Lower leg skin (tissue), 4 donors: ENCODE data around the gene FBLN1. TPM values are rescaled to one million over a fixed set of nuclear protein-coding genes. Genes with fewer than 3 reads are reported as not detected.
"Not testable (repeated sequence)": the region's sequence is repeated elsewhere in the genome, so short reads cannot be mapped to it uniquely, and the experiment has no call there.

ENCODE experiments used
- DNase-seq, 2 donors: peaks; one replicate each; pipeline ENCODE4 v3.0.0-alpha.2; 2019; ENCODE audit warnings: low spot score in 2 of 2
- H3K4me3 ChIP-seq: fragments of 200-600 bp; sonication (generic); 2 replicates; pipeline ENCODE4 v1.5.1; 2017; ENCODE audit warnings: mild to moderate bottlenecking, low read depth; ENCODE audit not compliant: poor library complexity, severe bottlenecking
- CTCF ChIP-seq, 3 donors: fragments of 450-650 bp; IDR thresholded peaks; one replicate each; pipeline ENCODE4 v1.5.1; 2016; ENCODE audit warnings: antibody characterized with exemption in 3 of 3, mild to moderate bottlenecking in 3 of 3, moderate library complexity in 2 of 3
- POLR2A ChIP-seq, 2 donors: fragments of 450-650 bp; IDR thresholded peaks; one replicate each; pipeline ENCODE4 v1.6.1; 2016 to 2017; ENCODE audit warnings: antibody characterized with exemption in 2 of 2, mild to moderate bottlenecking in 1 of 2, moderate library complexity in 1 of 2
- WGBS, 2 donors: methylation state at CpG; one replicate each; pipeline ENCODE4 v1.1.5; 2018; 5-methylcytosine and 5-hydroxymethylcytosine counted together
- intact Hi-C: fragments of 100-400 bp; cut with DNase I; formaldehyde crosslinking; loops from one replicate; pipeline ENCODE4 v1.15.0; 2023; ENCODE audit warnings: low total_unique reads
- total RNA-seq, 4 donors: library from RNA; depleted of rRNA; stranded (reverse); fragments of >200 nt; gene quantifications; one replicate each; pipeline ENCODE4 v1.1.0, GENCODE V29; 2016

FBLN1 gene
- total RNA-seq, 4 donors from 2014 or later, result 114 to 414 (median 163) TPM

GRCh38 chr22:45600790-45601730 lies 98.4 kb downstream of the FBLN1 start:
- WGBS, 2 donors, result 63 to 70% methylated on average over 14 of the region's 14 CpGs
- intact Hi-C loops, result no loop called here
- no peak overlapping the region for H3K4me3 ChIP-seq
- TF ChIP-seq CTCF (IDR thresholded peaks at IDR 0.05) (no peak), POLR2A (IDR thresholded peaks at IDR 0.05) (no peak)
- no peak for DNase-seq

- no peak for DNase-seq
- H3K4me3 ChIP-seq, result no peak overlapping the region
- no peak for TF ChIP-seq CTCF (IDR thresholded peaks at IDR 0.05)
- TF ChIP-seq POLR2A (IDR thresholded peaks at IDR 0.05), result no peak
- intact Hi-C loops, result no loop called here
- 71 to 73% methylated on average over 10 of the region's 10 CpGs for WGBS, 2 donors
Observed at GRCh38 chr22:45602004-45602733, 99.5 kb downstream of the FBLN1 start.

- DNase-seq, result no peak
- intact Hi-C loops, result no loop called here
- 64 to 70% methylated on average over 21 of the region's 21 CpGs for WGBS, 2 donors
- no peak overlapping the region for H3K4me3 ChIP-seq
- no peak for TF ChIP-seq CTCF (IDR thresholded peaks at IDR 0.05)
- TF ChIP-seq POLR2A (IDR thresholded peaks at IDR 0.05), result no peak
Observed at GRCh38 chr22:45602824-45603595, 100.3 kb downstream of the FBLN1 start.

- TF ChIP-seq CTCF (IDR thresholded peaks at IDR 0.05), result no peak
- intact Hi-C loops, result no loop called here
- no peak for DNase-seq
- WGBS, 2 donors, result 44 to 55% methylated on average over 3 of the region's 3 CpGs
- H3K4me3 ChIP-seq, result no peak overlapping the region
Observed at GRCh38 chr22:45603619-45604018, 100.9 kb downstream of the FBLN1 start.

GRCh38 chr22:45608045-45608444 lies 105.4 kb downstream of the FBLN1 start:
- H3K4me3 ChIP-seq, intact Hi-C loops, DNase-seq: not testable (repeated sequence)
- WGBS, 2 donors, result 35 to 75% methylated on average over 11 of the region's 11 CpGs
